Esophagus muscularis mucosa (tissue), 3 donors: ENCODE measurements around the gene SDR9C7.
"Not testable (repeated sequence)": the region's sequence is repeated elsewhere in the genome, so short reads cannot be mapped to it uniquely, and the experiment has no call there.

Source experiments
- POLR2A ChIP-seq: fragments of 450-650 bp; IDR thresholded peaks from one replicate; pipeline ENCODE4 v1.6.1; 2017; ENCODE audit warnings: antibody characterized with exemption, moderate library complexity, mild to moderate bottlenecking, low read depth
- TF ChIP-seq, protein P1 (sequence below), 3 experiments: fragments of 200-600 bp in 2 of 3; fragments of 450-650 bp in 1 of 3; sonication (generic) in 2 of 3; IDR thresholded peaks; one replicate each; pipeline ENCODE4 v1.5.1; 2017 to 2019; ENCODE audit warnings: antibody characterized with exemption in 3 of 3, mild to moderate bottlenecking in 2 of 3, moderate library complexity in 1 of 3

DNA sequence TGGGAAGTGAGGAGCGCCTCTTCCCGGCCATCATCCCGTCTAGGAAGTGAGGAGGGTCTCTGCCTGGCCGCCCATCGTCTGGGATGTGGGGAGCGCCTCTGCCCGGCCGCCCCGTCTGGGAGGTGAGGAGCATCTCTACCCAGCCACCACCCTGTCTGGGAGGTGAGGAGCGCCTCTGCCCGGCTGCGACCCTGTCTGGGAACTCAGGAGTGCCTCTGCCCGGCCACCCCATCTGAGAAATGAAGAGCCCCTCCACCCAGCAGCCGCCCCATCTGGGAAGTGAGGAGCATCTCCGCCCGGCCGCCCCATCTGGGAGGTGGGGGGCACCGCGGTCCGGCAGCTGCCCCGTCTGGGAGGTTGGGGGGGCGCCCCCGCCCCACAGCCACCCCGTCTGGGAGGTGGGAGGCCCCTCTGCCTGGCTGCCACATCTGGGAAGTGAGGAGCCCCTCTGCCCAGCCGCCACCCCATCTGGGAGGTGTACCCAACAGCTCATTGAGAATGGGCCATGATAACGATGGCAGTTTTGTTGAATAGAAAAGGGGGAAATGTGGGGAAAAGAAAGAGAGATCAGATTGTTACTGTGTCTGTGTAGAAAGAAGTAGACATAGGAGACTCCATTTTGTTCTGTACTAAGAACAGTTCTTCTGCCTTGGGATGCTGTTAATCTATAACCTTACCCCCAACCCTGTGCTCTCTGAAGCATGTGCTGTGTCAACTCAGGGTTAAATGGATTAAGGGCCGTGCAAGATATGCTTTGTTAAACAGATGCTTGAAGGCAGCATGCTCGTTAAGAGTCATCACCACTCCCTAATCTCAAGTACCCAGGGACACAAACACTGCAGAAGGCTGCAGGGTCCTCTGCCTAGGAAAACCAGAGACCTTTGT, 54.7 kb downstream of the SDR9C7 start:
- TF ChIP-seq POLR2A = not testable (repeated sequence)
- TF ChIP-seq, protein P1, sequence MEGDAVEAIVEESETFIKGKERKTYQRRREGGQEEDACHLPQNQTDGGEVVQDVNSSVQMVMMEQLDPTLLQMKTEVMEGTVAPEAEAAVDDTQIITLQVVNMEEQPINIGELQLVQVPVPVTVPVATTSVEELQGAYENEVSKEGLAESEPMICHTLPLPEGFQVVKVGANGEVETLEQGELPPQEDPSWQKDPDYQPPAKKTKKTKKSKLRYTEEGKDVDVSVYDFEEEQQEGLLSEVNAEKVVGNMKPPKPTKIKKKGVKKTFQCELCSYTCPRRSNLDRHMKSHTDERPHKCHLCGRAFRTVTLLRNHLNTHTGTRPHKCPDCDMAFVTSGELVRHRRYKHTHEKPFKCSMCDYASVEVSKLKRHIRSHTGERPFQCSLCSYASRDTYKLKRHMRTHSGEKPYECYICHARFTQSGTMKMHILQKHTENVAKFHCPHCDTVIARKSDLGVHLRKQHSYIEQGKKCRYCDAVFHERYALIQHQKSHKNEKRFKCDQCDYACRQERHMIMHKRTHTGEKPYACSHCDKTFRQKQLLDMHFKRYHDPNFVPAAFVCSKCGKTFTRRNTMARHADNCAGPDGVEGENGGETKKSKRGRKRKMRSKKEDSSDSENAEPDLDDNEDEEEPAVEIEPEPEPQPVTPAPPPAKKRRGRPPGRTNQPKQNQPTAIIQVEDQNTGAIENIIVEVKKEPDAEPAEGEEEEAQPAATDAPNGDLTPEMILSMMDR (IDR thresholded peaks at IDR 0.05) = not testable (repeated sequence)
